Cerebellar nuclear complex (tissue), 1 donor: ENCODE results near the gene MTERF4.

Experiments
- DNase-seq, 2 experiments: peaks; one replicate each; lab custom pipeline; 2025; lab: John Stamatoyannopoulos, UW

MTERF4 gene

DNA sequence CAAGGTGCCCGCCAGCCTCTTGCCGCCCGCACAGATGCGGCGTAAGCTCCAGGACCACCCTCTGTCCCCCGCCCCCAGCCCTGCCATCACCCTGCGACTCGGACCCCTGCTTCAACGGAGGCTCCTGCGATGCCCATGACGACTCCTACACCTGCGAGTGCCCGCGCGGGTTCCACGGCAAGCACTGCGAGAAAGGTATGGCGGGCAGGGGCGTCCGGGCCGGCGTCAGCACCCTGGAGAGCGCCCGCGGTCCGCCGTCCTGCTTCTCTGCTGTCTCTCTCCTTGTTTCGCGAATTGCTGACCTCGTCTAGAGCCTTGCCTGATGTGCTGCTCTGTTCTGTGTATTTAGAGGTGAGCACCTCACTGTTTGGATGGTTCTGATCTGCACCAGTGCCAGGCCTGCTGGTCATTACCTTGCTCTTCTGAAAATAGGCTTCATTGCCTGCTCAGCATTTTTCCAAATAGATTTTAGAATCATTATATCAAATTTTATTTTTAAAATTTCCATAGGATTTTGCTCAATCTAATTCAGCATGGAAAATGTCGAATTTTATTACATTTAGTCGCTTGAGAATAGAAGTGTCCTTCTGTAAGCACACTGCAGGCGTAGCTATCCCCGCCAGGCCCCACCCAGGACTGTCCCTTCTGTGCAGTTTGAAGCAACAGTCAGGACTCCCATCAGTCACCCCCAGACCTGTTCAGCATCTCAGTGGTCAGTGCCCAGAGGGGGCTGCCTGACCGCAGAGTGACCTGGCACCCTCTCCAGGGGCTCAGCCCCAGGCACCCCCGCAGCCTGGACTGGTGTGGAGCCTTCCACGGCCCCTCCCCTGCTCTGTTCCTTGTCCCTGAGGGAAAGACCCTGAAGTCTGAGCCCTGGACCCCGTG, 52.1 kb downstream of the MTERF4 start:
- DNase-seq = no peak

GRCh38 chr2:241048949-241049343, 53.1 kb downstream of the MTERF4 start:
- DNase-seq = no peak

- no peak for DNase-seq
Observed at GRCh38 chr2:241048149-241048948, 53.7 kb downstream of the MTERF4 start.

- no peak for DNase-seq
Observed at GRCh38 chr2:241047253-241048010, 54.7 kb downstream of the MTERF4 start.
